H9 (cell line): ENCODE data around the gene SLC24A3. TPM values are rescaled to one million over a fixed set of nuclear protein-coding genes. Genes with fewer than 3 reads are reported as not detected.

Experiments
- DNase-seq: peaks from one replicate; pipeline ENCODE4 v3.0.0-alpha.2; 2017
- H2AFZ ChIP-seq: one replicate; pipeline ENCODE4 v1.6.1; 2013; ENCODE audit warnings: mild to moderate bottlenecking, low read length, control low read depth, moderate library complexity
- H2AK5ac ChIP-seq: 2 replicates; pipeline ENCODE4 v1.6.1; 2013; ENCODE audit warnings: low read length, control low read depth, mixed read lengths; ENCODE audit not compliant: insufficient read length
- H2BK120ac ChIP-seq: one replicate; pipeline ENCODE4 v1.6.1; 2013; ENCODE audit warnings: low read depth, mild to moderate bottlenecking, low read length, control low read depth, inconsistent platforms; ENCODE audit not compliant: poor library complexity, severe bottlenecking
- H2BK12ac ChIP-seq: 2 replicates; pipeline ENCODE4 v1.6.1; 2013; ENCODE audit warnings: low read length, control low read depth, mixed read lengths, low read depth; ENCODE audit not compliant: insufficient read length
- H2BK15ac ChIP-seq: 2 replicates; pipeline ENCODE4 v1.6.1; 2013; ENCODE audit warnings: low read depth, low read length, control low read depth
- H2BK20ac ChIP-seq: one replicate; pipeline ENCODE4 v1.6.1; 2013; ENCODE audit warnings: low read depth, mild to moderate bottlenecking, low read length, control low read depth, inconsistent platforms; ENCODE audit not compliant: poor library complexity, severe bottlenecking
- H2BK5ac ChIP-seq: 2 replicates; pipeline ENCODE4 v1.6.1; 2013; ENCODE audit warnings: low read length, control low read depth, mixed read lengths; ENCODE audit not compliant: insufficient read length
- H3K14ac ChIP-seq: 2 replicates; pipeline ENCODE4 v1.6.1; 2013; ENCODE audit warnings: low read length, control low read depth; ENCODE audit not compliant: insufficient read depth
- H3K18ac ChIP-seq: 2 replicates; pipeline ENCODE4 v1.6.1; 2013; ENCODE audit warnings: low read depth, mild to moderate bottlenecking, mixed read lengths, low read length, control low read depth; ENCODE audit not compliant: insufficient read length
- H3K23ac ChIP-seq: 2 replicates; pipeline ENCODE4 v1.6.1; 2013; ENCODE audit warnings: low read length, control low read depth, mixed read lengths, low read depth; ENCODE audit not compliant: insufficient read length
- H3K23me2 ChIP-seq: 2 replicates; pipeline ENCODE4 v1.6.1; 2013; ENCODE audit warnings: low read depth, mild to moderate bottlenecking, mixed read lengths, low read length, control low read depth; ENCODE audit not compliant: insufficient read length, poor library complexity, severe bottlenecking
- H3K27ac ChIP-seq: 2 replicates; pipeline ENCODE4 v1.5.1; 2013; ENCODE audit warnings: low read length, control low read depth, mixed read lengths, low read depth; ENCODE audit not compliant: insufficient read length
- H3K27me3 ChIP-seq: 2 replicates; pipeline ENCODE4 v1.6.1; 2013; ENCODE audit warnings: low read length, control low read depth, inconsistent platforms; ENCODE audit not compliant: insufficient read depth
- H3K4ac ChIP-seq: 2 replicates; pipeline ENCODE4 v1.6.1; 2013; ENCODE audit warnings: low read depth, mild to moderate bottlenecking, control low read depth, inconsistent platforms, low read length, moderate library complexity
- H3K4me1 ChIP-seq: 2 replicates; pipeline ENCODE4 v1.6.1; 2013; ENCODE audit warnings: low read length, control low read depth, inconsistent platforms; ENCODE audit not compliant: insufficient read depth
- H3K4me2 ChIP-seq: 2 replicates; pipeline ENCODE4 v1.6.1; 2013; ENCODE audit warnings: low read length, control low read depth, mixed read lengths; ENCODE audit not compliant: insufficient read length, insufficient read depth
- H3K56ac ChIP-seq: 2 replicates; pipeline ENCODE4 v1.6.1; 2013; ENCODE audit warnings: low read depth, mild to moderate bottlenecking, mixed read lengths, low read length, control low read depth; ENCODE audit not compliant: insufficient read length
- H3K79me1 ChIP-seq: 2 replicates; pipeline ENCODE4 v1.6.1; 2013; ENCODE audit warnings: low read depth, mild to moderate bottlenecking, moderate library complexity, low read length, control low read depth, inconsistent platforms; ENCODE audit not compliant: insufficient read depth, poor library complexity, severe bottlenecking
- H3K79me2 ChIP-seq: 2 replicates; pipeline ENCODE4 v1.6.1; 2013; ENCODE audit warnings: low read length, control low read depth, inconsistent platforms; ENCODE audit not compliant: insufficient read depth
- H3K9ac ChIP-seq: 2 replicates; pipeline ENCODE4 v1.6.1; 2013; ENCODE audit warnings: low read length, control low read depth, mixed read lengths; ENCODE audit not compliant: insufficient read length; ENCODE audit errors: extremely low read depth
- H3K9me3 ChIP-seq: one replicate; pipeline ENCODE4 v1.6.1; 2013; ENCODE audit warnings: low read depth, low read length, inconsistent platforms; ENCODE audit not compliant: control insufficient read depth
- H3T11ph ChIP-seq: one replicate; pipeline ENCODE4 v1.6.1; 2013; ENCODE audit warnings: mild to moderate bottlenecking, low read length, control low read depth, inconsistent platforms
- H4K20me1 ChIP-seq: one replicate; pipeline ENCODE4 v1.6.1; 2013; ENCODE audit not compliant: control insufficient read depth, insufficient read length, insufficient read depth
- H4K5ac ChIP-seq: 2 replicates; pipeline ENCODE4 v1.6.1; 2013; ENCODE audit warnings: low read depth, mild to moderate bottlenecking, mixed read lengths, low read length, control low read depth; ENCODE audit not compliant: insufficient read length
- H4K8ac ChIP-seq: replicated peaks from 2 replicates; pipeline ENCODE4 v1.6.1; 2013; ENCODE audit warnings: low read length, control low read depth, mixed read lengths, low read depth; ENCODE audit not compliant: insufficient read length
- H4K91ac ChIP-seq: 2 replicates; pipeline ENCODE4 v1.6.1; 2013; ENCODE audit warnings: low read depth, mild to moderate bottlenecking, moderate library complexity, mixed read lengths, low read length, control low read depth; ENCODE audit not compliant: insufficient read length
- H3K27ac Mint-ChIP-seq, 3 experiments: 2 replicates in 2 of 3; 3 replicates in 1 of 3; pipeline ENCODE4 v1.8.0; 2020 to 2021; ENCODE audit warnings: mixed read lengths in 3 of 3, mild to moderate bottlenecking in 1 of 3, moderate library complexity in 1 of 3
- H3K27me3 Mint-ChIP-seq: 2 replicates; pipeline ENCODE4 v1.8.0; 2021; ENCODE audit warnings: low read depth, mild to moderate bottlenecking, moderate library complexity, mixed read lengths
- H3K36me3 Mint-ChIP-seq, 3 experiments: 2 replicates in 2 of 3; 3 replicates in 1 of 3; pipeline ENCODE4 v1.8.0; 2020 to 2021; ENCODE audit warnings: low read depth in 3 of 3, mixed read lengths in 3 of 3; ENCODE audit not compliant: insufficient read depth in 1 of 3
- H3K4me1 Mint-ChIP-seq, 2 experiments: 2 replicates each; pipeline ENCODE4 v1.8.0; 2020; ENCODE audit warnings: mixed read lengths in 2 of 2
- H3K4me3 Mint-ChIP-seq, 2 experiments: 2 replicates in 1 of 2; 3 replicates in 1 of 2; pipeline ENCODE4 v1.8.0; 2020 to 2021; ENCODE audit warnings: mild to moderate bottlenecking in 2 of 2, mixed read lengths in 2 of 2, moderate library complexity in 1 of 2
- H3K9me3 Mint-ChIP-seq, 2 experiments: 2 replicates in 1 of 2; 3 replicates in 1 of 2; pipeline ENCODE4 v1.8.0; 2020; ENCODE audit warnings: mild to moderate bottlenecking in 2 of 2, mixed read lengths in 2 of 2, moderate library complexity in 1 of 2
- CTCF ChIP-seq: fragments of 200-600 bp; sonication (generic); conservative IDR thresholded peaks from 3 replicates; pipeline ENCODE4 v1.8.0; 2021; ENCODE audit warnings: antibody characterized with exemption, mild to moderate bottlenecking
- WGBS: extraction: QIAGEN DNeasy Blood & Tissue Kit; methylation state at CpG from one replicate; pipeline ENCODE4 v1.1.7; 2013; ENCODE audit warnings: missing lambda C conversion rate, low lambda C conversion rate, mixed read lengths; ENCODE audit not compliant: insufficient read length; ENCODE audit errors: extremely low coverage; 5-methylcytosine and 5-hydroxymethylcytosine counted together
- total RNA-seq: library from RNA; stranded (reverse); gene quantifications from 2 replicates; pipeline ENCODE4 v1.2.1, GENCODE V29; 2021

SLC24A3 gene
- total RNA-seq, 1 experiment from 2014 or later, result 0.83 TPM

GRCh38 chr20:19486446-19486845 lies 274.0 kb downstream of the SLC24A3 start:
- no peak overlapping the region for H4K5ac ChIP-seq
- Mint-ChIP-seq H3K9me3 (no peaks in the 10 kb centered on the region; a peak in 1 of 5 replicates), H3K4me3 (no peak overlapping the region), H3K4me1 (no peaks in the 10 kb centered on the region), H3K27me3 (no peaks in the 10 kb centered on the region; the same call in 1 of the 2 replicates), H3K27ac (no peak overlapping the region), H3K36me3 (no peaks in the 10 kb centered on the region)
- no peak overlapping the region for H2BK5ac ChIP-seq
- no peak overlapping the region for H3K4me2 ChIP-seq
- H4K20me1 ChIP-seq, result peaks cover 3% of the 10 kb centered on the region
- no peak overlapping the region for H2BK15ac ChIP-seq
- no peaks in the 10 kb centered on the region for H3K79me2 ChIP-seq
- no peak overlapping the region for H2BK20ac ChIP-seq
- DNase-seq, result no peak
- no peak overlapping the region for H3K27ac ChIP-seq
- H3K27me3 ChIP-seq, result no peaks in the 10 kb centered on the region
- H2BK12ac ChIP-seq, result no peak overlapping the region
- no peak overlapping the region for H3K56ac ChIP-seq
- H4K91ac ChIP-seq, result no peak overlapping the region
- H3K4ac ChIP-seq, result no peak overlapping the region
- no peak overlapping the region for H3K14ac ChIP-seq
- no peaks in the 10 kb centered on the region for H3K9me3 ChIP-seq
- H2AK5ac ChIP-seq, result no peak overlapping the region
- no peak overlapping the region for H3K18ac ChIP-seq
- H3K23ac ChIP-seq, result no peak overlapping the region
- no peak overlapping the region for H4K8ac ChIP-seq
- H3K9ac ChIP-seq, result no peak overlapping the region
- no peaks in the 10 kb centered on the region for H3K4me1 ChIP-seq
- no peaks in the 10 kb centered on the region for H3K23me2 ChIP-seq
- H3T11ph ChIP-seq, result no peak overlapping the region
- H2BK120ac ChIP-seq, result no peak overlapping the region
- no peaks in the 10 kb centered on the region for H3K79me1 ChIP-seq
- H2AFZ ChIP-seq, result no peak overlapping the region
- TF ChIP-seq CTCF, result no peak
- WGBS, result no CpG with 5 or more reads among the region's 2 CpGs
